ENCODE results near the gene ASB13.
"Not testable (repeated sequence)": the region's sequence is repeated elsewhere in the genome, so short reads cannot be mapped to it uniquely, and the experiment has no call there.

Gene ASB13

GRCh38 chr10:5625992-5626777, 40.2 kb downstream of the ASB13 start:
- no peak for DNase-seq (ENCODE audit: low read depth, low spot score)

GRCh38 chr10:5624701-5625100, 41.7 kb downstream of the ASB13 start:
- DNase-seq (ENCODE audit: low read depth, low spot score), result no peak

GRCh38 chr10:5623081-5623748, 43.2 kb downstream of the ASB13 start:
- DNase-seq (ENCODE audit: low read depth, low spot score), result peak; percentile 47

GRCh38 chr10:5622186-5622960, 44.0 kb downstream of the ASB13 start:
- no peak for DNase-seq (ENCODE audit: low read depth, low spot score)

- not testable (repeated sequence) for DNase-seq (ENCODE audit: low read depth, low spot score)
Measured at GRCh38 chr10:5621371-5621770, 45.0 kb downstream of the ASB13 start.

- no peak for DNase-seq (ENCODE audit: low read depth, low spot score)
Measured at GRCh38 chr10:5620966-5621365, 45.4 kb downstream of the ASB13 start.

GRCh38 chr10:5620223-5620721, 46.1 kb downstream of the ASB13 start:
- DNase-seq (ENCODE audit: low read depth, low spot score), result no peak

GRCh38 chr10:5619362-5620211, 46.8 kb downstream of the ASB13 start:
- DNase-seq (ENCODE audit: low read depth, low spot score), result no peak

GRCh38 chr10:5618829-5619228, 47.6 kb downstream of the ASB13 start:
- no peak for DNase-seq (ENCODE audit: low read depth, low spot score)

GRCh38 chr10:5618042-5618441, 48.4 kb downstream of the ASB13 start:
- DNase-seq (ENCODE audit: low read depth, low spot score), result no peak

GRCh38 chr10:5617521-5617920, 48.9 kb downstream of the ASB13 start:
- DNase-seq (ENCODE audit: low read depth, low spot score), result no peak

- no peak for DNase-seq (ENCODE audit: low read depth, low spot score)
Measured at GRCh38 chr10:5616836-5617235, 49.6 kb downstream of the ASB13 start.

GRCh38 chr10:5616046-5616445, 50.3 kb downstream of the ASB13 start:
- DNase-seq (ENCODE audit: low read depth, low spot score), result no peak

GRCh38 chr10:5615316-5615715, 51.1 kb downstream of the ASB13 start:
- no peak for DNase-seq (ENCODE audit: low read depth, low spot score)

GRCh38 chr10:5614155-5614721, 52.2 kb downstream of the ASB13 start:
- DNase-seq (ENCODE audit: low read depth, low spot score), result no peak

GRCh38 chr10:5613481-5614154, 52.8 kb downstream of the ASB13 start:
- DNase-seq (ENCODE audit: low read depth, low spot score), result no peak

GRCh38 chr10:5611899-5612680, 54.3 kb downstream of the ASB13 start:
- no peak for DNase-seq (ENCODE audit: low read depth, low spot score)

GRCh38 chr10:5609952-5610616, 56.3 kb downstream of the ASB13 start:
- no peak for DNase-seq (ENCODE audit: low read depth, low spot score)

GRCh38 chr10:5608608-5609220, 57.7 kb downstream of the ASB13 start:
- no peak for DNase-seq (ENCODE audit: low read depth, low spot score)
